ENCODE measurements around the gene GIGYF2.
"Not testable (repeated sequence)": the region's sequence is repeated elsewhere in the genome, so short reads cannot be mapped to it uniquely, and the experiment has no call there.

GIGYF2 gene

GRCh38 chr2:232850039-232850438 is 152.9 kb downstream of the GIGYF2 start:
- Mint-ChIP-seq H3K4me1 (no peaks in the 10 kb centered on the region), H3K27ac (peak overlapping the region; percentile 43), H3K36me3 (peaks cover 98% of the 10 kb centered on the region), H3K9me3 (no peaks in the 10 kb centered on the region), H3K4me3 (no peak overlapping the region)
- no peak for DNase-seq (ENCODE audit: low spot score in 2 of 2)
- ATAC-seq: no peak

- not testable (repeated sequence) for H3K4me1 Mint-ChIP-seq; DNase-seq (ENCODE audit: low spot score in 2 of 2); H3K4me3 Mint-ChIP-seq; H3K9me3 Mint-ChIP-seq; ATAC-seq
- peaks cover 98% of the 10 kb centered on the region for H3K36me3 Mint-ChIP-seq
- peak overlapping the region; percentile 39 for H3K27ac Mint-ChIP-seq
Measured at GRCh38 chr2:232852081-232852480, 154.9 kb downstream of the GIGYF2 start.

- Mint-ChIP-seq H3K9me3 (no peaks in the 10 kb centered on the region), H3K4me3 (no peak overlapping the region), H3K27ac (no peak overlapping the region), H3K36me3 (peaks cover 98% of the 10 kb centered on the region), H3K4me1 (no peaks in the 10 kb centered on the region)
- no peak for ATAC-seq
- DNase-seq (ENCODE audit: low spot score in 2 of 2): no peak
Measured at GRCh38 chr2:232852676-232853075, 155.5 kb downstream of the GIGYF2 start.

GRCh38 chr2:232854082-232854481 is 157.0 kb downstream of the GIGYF2 start:
- Mint-ChIP-seq H3K27ac (no peak overlapping the region), H3K4me1 (no peaks in the 10 kb centered on the region), H3K4me3 (no peak overlapping the region), H3K36me3 (peaks cover 98% of the 10 kb centered on the region), H3K9me3 (no peaks in the 10 kb centered on the region)
- DNase-seq (ENCODE audit: low spot score in 2 of 2): no peak
- no peak for ATAC-seq

- Mint-ChIP-seq H3K4me1 (no peaks in the 10 kb centered on the region), H3K9me3 (no peaks in the 10 kb centered on the region), H3K36me3 (peaks cover 73% of the 10 kb centered on the region), H3K27ac (peak overlapping the region; percentile 60), H3K4me3 (no peak overlapping the region)
- ATAC-seq (no peak), DNase-seq (ENCODE audit: low spot score in 2 of 2) (no peak)
Measured at GRCh38 chr2:232857158-232857563, 160.0 kb downstream of the GIGYF2 start.

- no peaks in the 10 kb centered on the region for H3K9me3 Mint-ChIP-seq
- no peak for DNase-seq (ENCODE audit: low spot score in 2 of 2)
- peak overlapping the region; percentile 75 for H3K27ac Mint-ChIP-seq
- no peaks in the 10 kb centered on the region for H3K4me1 Mint-ChIP-seq
- no peak overlapping the region for H3K4me3 Mint-ChIP-seq
- ATAC-seq: no peak
- H3K36me3 Mint-ChIP-seq: peaks cover 52% of the 10 kb centered on the region
Measured at GRCh38 chr2:232859385-232859916, 162.3 kb downstream of the GIGYF2 start.

- Mint-ChIP-seq H3K36me3 (peaks cover 40% of the 10 kb centered on the region), H3K27ac (no peak overlapping the region), H3K4me1 (no peaks in the 10 kb centered on the region), H3K9me3 (no peaks in the 10 kb centered on the region), H3K4me3 (no peak overlapping the region)
- no peak for DNase-seq (ENCODE audit: low spot score in 2 of 2)
- ATAC-seq: no peak
Measured at GRCh38 chr2:232860593-232861241, 163.6 kb downstream of the GIGYF2 start.

- Mint-ChIP-seq H3K4me3 (no peak overlapping the region), H3K4me1 (no peaks in the 10 kb centered on the region), H3K36me3 (peaks cover 33% of the 10 kb centered on the region), H3K9me3 (no peaks in the 10 kb centered on the region), H3K27ac (no peak overlapping the region)
- DNase-seq (ENCODE audit: low spot score in 2 of 2): no peak
- ATAC-seq: no peak
Measured at GRCh38 chr2:232861353-232861752, 164.2 kb downstream of the GIGYF2 start.

GRCh38 chr2:232863996-232864395 is 166.9 kb downstream of the GIGYF2 start:
- no peak for ATAC-seq
- Mint-ChIP-seq H3K9me3 (no peaks in the 10 kb centered on the region), H3K36me3 (peaks cover 8% of the 10 kb centered on the region), H3K4me3 (no peak overlapping the region), H3K4me1 (no peaks in the 10 kb centered on the region), H3K27ac (no peak overlapping the region)
- no peak for DNase-seq (ENCODE audit: low spot score in 2 of 2)

GRCh38 chr2:232865165-232865564 is 168.0 kb downstream of the GIGYF2 start:
- no peaks in the 10 kb centered on the region for H3K4me1 Mint-ChIP-seq
- ATAC-seq: no peak
- no peaks in the 10 kb centered on the region for H3K9me3 Mint-ChIP-seq
- H3K27ac Mint-ChIP-seq: no peak overlapping the region
- H3K36me3 Mint-ChIP-seq: peaks cover 7% of the 10 kb centered on the region
- DNase-seq (ENCODE audit: low spot score in 2 of 2): no peak
- no peak overlapping the region for H3K4me3 Mint-ChIP-seq

GRCh38 chr2:232866104-232866503 is 169.0 kb downstream of the GIGYF2 start:
- H3K4me1 Mint-ChIP-seq: no peaks in the 10 kb centered on the region
- H3K27ac Mint-ChIP-seq: no peak overlapping the region
- DNase-seq (ENCODE audit: low spot score in 2 of 2) (no peak), ATAC-seq (no peak)
- H3K36me3 Mint-ChIP-seq: peaks cover 7% of the 10 kb centered on the region
- no peak overlapping the region for H3K4me3 Mint-ChIP-seq
- no peaks in the 10 kb centered on the region for H3K9me3 Mint-ChIP-seq

GRCh38 chr2:232869138-232870017 is 172.2 kb downstream of the GIGYF2 start:
- no peaks in the 10 kb centered on the region for H3K9me3 Mint-ChIP-seq
- DNase-seq (ENCODE audit: low spot score in 2 of 2) (no peak), ATAC-seq (no peak)
- no peak overlapping the region for H3K4me3 Mint-ChIP-seq
- no peaks in the 10 kb centered on the region for H3K4me1 Mint-ChIP-seq
- no peak overlapping the region for H3K27ac Mint-ChIP-seq
- peaks cover 7% of the 10 kb centered on the region for H3K36me3 Mint-ChIP-seq

- Mint-ChIP-seq H3K9me3 (no peaks in the 10 kb centered on the region), H3K36me3 (peaks cover 7% of the 10 kb centered on the region), H3K27ac (no peak within 1 kb of the TSS), H3K4me1 (peaks cover 4% of the 10 kb centered on the region), H3K4me3 (no peak within 1 kb of the TSS)
- ATAC-seq: no peak
- DNase-seq (ENCODE audit: low spot score in 2 of 2): no peak
Measured at GRCh38 chr2:232870018-232870765, 173.1 kb downstream of the GIGYF2 start, which contains the start of gene SNORC. SNORC (plus strand) TSS chr2:232870264; CDS start chr2:232870342, 78 bp downstream.

GRCh38 chr2:232870766-232871371 is 173.7 kb downstream of the GIGYF2 start:
- peaks cover 9% of the 10 kb centered on the region for H3K4me1 Mint-ChIP-seq
- DNase-seq (ENCODE audit: low spot score in 2 of 2): no peak
- peaks cover 7% of the 10 kb centered on the region for H3K36me3 Mint-ChIP-seq
- H3K9me3 Mint-ChIP-seq: no peaks in the 10 kb centered on the region
- H3K27ac Mint-ChIP-seq: no peak overlapping the region
- H3K4me3 Mint-ChIP-seq: no peak overlapping the region
- ATAC-seq: no peak

GRCh38 chr2:232871418-232871834 is 174.3 kb downstream of the GIGYF2 start:
- Mint-ChIP-seq H3K9me3 (no peaks in the 10 kb centered on the region), H3K4me3 (no peak overlapping the region), H3K27ac (no peak overlapping the region), H3K36me3 (peaks cover 7% of the 10 kb centered on the region), H3K4me1 (peaks cover 9% of the 10 kb centered on the region)
- DNase-seq (ENCODE audit: low spot score in 2 of 2): no peak
- no peak for ATAC-seq
